GM19023 (cell line): ENCODE data around the gene DCDC2C.

Source experiments
- ATAC-seq: cut with Tn5 transposase; IDR thresholded peaks from one replicate; pipeline ENCODE4 v1.9.1; 2021; ENCODE audit warnings: mild to moderate bottlenecking, moderate library complexity; ENCODE audit not compliant: unreplicated experiment

DCDC2C gene

GRCh38 chr2:3876221-3876620 is 172.8 kb downstream of the DCDC2C start:
- ATAC-seq = no peak

- no peak for ATAC-seq
These were observed 173.3 kb downstream of the DCDC2C start for GRCh38 chr2:3876685-3877084.

GRCh38 chr2:3885629-3886628 is 182.6 kb downstream of the DCDC2C start:
- ATAC-seq = no peak

- ATAC-seq = no peak
These were observed 191.6 kb downstream of the DCDC2C start for GRCh38 chr2:3895021-3895420.
